OCI-LY1 (cell line): Measurements from ENCODE around the gene RUNDC1.

Source experiments
- H2AFZ ChIP-seq: fragments of 200-600 bp; sonication (generic), shearing (Covaris generic); 2 replicates; pipeline ENCODE4 v1.6.0; 2014; ENCODE audit warnings: antibody characterized with exemption, mild to moderate bottlenecking, low read length
- H3F3A ChIP-seq: fragments of 200-600 bp; sonication (generic), shearing (Covaris generic); 2 replicates; pipeline ENCODE4 v1.6.0; 2014; ENCODE audit warnings: mild to moderate bottlenecking, antibody characterized with exemption, low read length, moderate library complexity; ENCODE audit not compliant: insufficient read depth
- H3K27ac ChIP-seq: fragments of 200-600 bp; sonication (generic); 2 replicates; pipeline ENCODE4 v1.5.1; 2014; ENCODE audit warnings: low read length, mixed run types, mild to moderate bottlenecking, low read depth; ENCODE audit not compliant: poor library complexity, severe bottlenecking
- H3K27me3 ChIP-seq: fragments of 200-600 bp; sonication (generic); 2 replicates; pipeline ENCODE4 v1.6.0; 2014; ENCODE audit warnings: antibody characterized with exemption, mild to moderate bottlenecking, low read length, moderate library complexity; ENCODE audit not compliant: insufficient read depth
- H3K36me3 ChIP-seq: fragments of 200-600 bp; sonication (generic); 2 replicates; pipeline ENCODE4 v1.6.1; 2014; ENCODE audit warnings: mild to moderate bottlenecking, antibody characterized with exemption, low read length, moderate library complexity, mixed read lengths; ENCODE audit not compliant: insufficient read depth
- H3K4me1 ChIP-seq: fragments of 200-600 bp; sonication (generic); 2 replicates; pipeline ENCODE4 v1.5.1; 2014; ENCODE audit warnings: mild to moderate bottlenecking, low read length, moderate library complexity; ENCODE audit not compliant: insufficient read depth, severe bottlenecking
- H3K4me2 ChIP-seq: fragments of 200-600 bp; sonication (generic), shearing (Covaris generic); 2 replicates; pipeline ENCODE4 v1.6.1; 2014; ENCODE audit warnings: low read length
- H3K4me3 ChIP-seq: fragments of 200-600 bp; sonication (generic); 2 replicates; pipeline ENCODE4 v1.5.1; 2014; ENCODE audit warnings: low read length, low read depth, mild to moderate bottlenecking, mixed read lengths; ENCODE audit not compliant: poor library complexity, severe bottlenecking
- H3K79me2 ChIP-seq: fragments of 200-600 bp; shearing (Covaris generic); 2 replicates; pipeline ENCODE4 v1.6.1; 2016; ENCODE audit warnings: mixed run types, low read length, mixed read lengths; ENCODE audit not compliant: insufficient read depth
- H3K9ac ChIP-seq: fragments of 200-600 bp; sonication (generic), shearing (Covaris generic); 2 replicates; pipeline ENCODE4 v1.6.1; 2014; ENCODE audit warnings: mild to moderate bottlenecking, low read length, mixed read lengths
- H3K9me2 ChIP-seq: fragments of 200-600 bp; sonication (generic), shearing (Covaris generic); 2 replicates; pipeline ENCODE4 v1.6.1; 2014; ENCODE audit warnings: low read depth, mild to moderate bottlenecking, low read length, mixed read lengths
- H3K9me3 ChIP-seq: fragments of 200-600 bp; shearing (Covaris generic); 2 replicates; pipeline ENCODE4 v1.6.1; 2014; ENCODE audit warnings: low read length, mixed read lengths
- H4K20me1 ChIP-seq: fragments of 200-600 bp; sonication (generic), shearing (Covaris generic); 2 replicates; pipeline ENCODE4 v1.6.0; 2016; ENCODE audit warnings: mild to moderate bottlenecking, low read length; ENCODE audit not compliant: insufficient read depth
- EZH2 ChIP-seq: fragments of 200-600 bp; sonication (generic), shearing (Covaris generic); IDR thresholded peaks from 2 replicates; pipeline ENCODE4 v1.8.0; 2017; ENCODE audit warnings: borderline replicate concordance, mixed run types, mild to moderate bottlenecking, antibody characterized with exemption, low read length, moderate library complexity, mixed read lengths
- TF ChIP-seq, protein P1 (sequence below): fragments of 200-600 bp; sonication (generic), shearing (Covaris generic); IDR thresholded peaks from 2 replicates; pipeline ENCODE4 v1.5.1; 2017; ENCODE audit warnings: mild to moderate bottlenecking, antibody characterized with exemption, low read length, moderate library complexity, mixed read lengths

The RUNDC1 gene

DNA sequence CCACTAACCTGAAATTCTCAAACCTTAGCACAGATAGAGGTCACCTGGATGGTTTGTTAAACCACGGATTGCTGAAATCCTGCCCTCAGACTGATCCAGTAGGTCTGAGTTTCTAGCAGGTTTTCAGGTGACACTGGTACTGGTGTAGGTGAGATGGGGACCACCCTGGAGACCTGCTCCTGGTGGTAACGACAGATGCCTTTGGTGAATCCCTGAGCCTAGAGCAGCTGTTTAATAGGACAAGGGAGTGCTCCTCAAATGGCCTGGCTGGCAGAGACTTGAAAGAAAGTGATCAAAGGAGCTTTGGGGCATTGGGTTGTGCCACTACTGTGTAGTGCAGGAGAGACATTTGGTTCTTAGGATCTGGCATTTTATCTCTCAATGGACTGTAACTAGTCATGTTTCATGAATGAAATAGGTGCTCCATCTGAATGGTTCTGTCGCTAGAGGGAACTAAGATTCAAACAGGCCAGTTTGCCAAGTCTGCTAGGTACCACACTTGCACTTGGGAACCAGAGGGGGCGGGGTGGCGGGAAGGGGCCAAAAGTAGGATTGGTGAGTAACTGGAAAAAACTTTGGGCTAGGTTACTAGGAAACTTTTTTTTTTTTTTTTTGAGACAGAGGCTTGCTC lies 23.3 kb downstream of the RUNDC1 start:
- H3K4me3 ChIP-seq = no peak overlapping the region
- no peak overlapping the region for H3K9ac ChIP-seq
- peaks cover 18% of the 10 kb centered on the region for H3K4me1 ChIP-seq
- H2AFZ ChIP-seq = no peak overlapping the region
- H3F3A ChIP-seq = peaks cover 6% of the 10 kb centered on the region; the same call in 1 of the 2 replicates
- no peaks in the 10 kb centered on the region for H4K20me1 ChIP-seq
- no peak overlapping the region for H3K4me2 ChIP-seq
- no peaks in the 10 kb centered on the region for H3K27me3 ChIP-seq
- TF ChIP-seq, protein P1, sequence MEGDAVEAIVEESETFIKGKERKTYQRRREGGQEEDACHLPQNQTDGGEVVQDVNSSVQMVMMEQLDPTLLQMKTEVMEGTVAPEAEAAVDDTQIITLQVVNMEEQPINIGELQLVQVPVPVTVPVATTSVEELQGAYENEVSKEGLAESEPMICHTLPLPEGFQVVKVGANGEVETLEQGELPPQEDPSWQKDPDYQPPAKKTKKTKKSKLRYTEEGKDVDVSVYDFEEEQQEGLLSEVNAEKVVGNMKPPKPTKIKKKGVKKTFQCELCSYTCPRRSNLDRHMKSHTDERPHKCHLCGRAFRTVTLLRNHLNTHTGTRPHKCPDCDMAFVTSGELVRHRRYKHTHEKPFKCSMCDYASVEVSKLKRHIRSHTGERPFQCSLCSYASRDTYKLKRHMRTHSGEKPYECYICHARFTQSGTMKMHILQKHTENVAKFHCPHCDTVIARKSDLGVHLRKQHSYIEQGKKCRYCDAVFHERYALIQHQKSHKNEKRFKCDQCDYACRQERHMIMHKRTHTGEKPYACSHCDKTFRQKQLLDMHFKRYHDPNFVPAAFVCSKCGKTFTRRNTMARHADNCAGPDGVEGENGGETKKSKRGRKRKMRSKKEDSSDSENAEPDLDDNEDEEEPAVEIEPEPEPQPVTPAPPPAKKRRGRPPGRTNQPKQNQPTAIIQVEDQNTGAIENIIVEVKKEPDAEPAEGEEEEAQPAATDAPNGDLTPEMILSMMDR = no peak
- no peak for TF ChIP-seq EZH2
- no peaks in the 10 kb centered on the region for H3K9me2 ChIP-seq
- H3K9me3 ChIP-seq = no peaks in the 10 kb centered on the region
- H3K79me2 ChIP-seq = peaks cover 16% of the 10 kb centered on the region
- peaks cover 62% of the 10 kb centered on the region for H3K36me3 ChIP-seq
- H3K27ac ChIP-seq = peak overlapping the region; percentile 35

DNA sequence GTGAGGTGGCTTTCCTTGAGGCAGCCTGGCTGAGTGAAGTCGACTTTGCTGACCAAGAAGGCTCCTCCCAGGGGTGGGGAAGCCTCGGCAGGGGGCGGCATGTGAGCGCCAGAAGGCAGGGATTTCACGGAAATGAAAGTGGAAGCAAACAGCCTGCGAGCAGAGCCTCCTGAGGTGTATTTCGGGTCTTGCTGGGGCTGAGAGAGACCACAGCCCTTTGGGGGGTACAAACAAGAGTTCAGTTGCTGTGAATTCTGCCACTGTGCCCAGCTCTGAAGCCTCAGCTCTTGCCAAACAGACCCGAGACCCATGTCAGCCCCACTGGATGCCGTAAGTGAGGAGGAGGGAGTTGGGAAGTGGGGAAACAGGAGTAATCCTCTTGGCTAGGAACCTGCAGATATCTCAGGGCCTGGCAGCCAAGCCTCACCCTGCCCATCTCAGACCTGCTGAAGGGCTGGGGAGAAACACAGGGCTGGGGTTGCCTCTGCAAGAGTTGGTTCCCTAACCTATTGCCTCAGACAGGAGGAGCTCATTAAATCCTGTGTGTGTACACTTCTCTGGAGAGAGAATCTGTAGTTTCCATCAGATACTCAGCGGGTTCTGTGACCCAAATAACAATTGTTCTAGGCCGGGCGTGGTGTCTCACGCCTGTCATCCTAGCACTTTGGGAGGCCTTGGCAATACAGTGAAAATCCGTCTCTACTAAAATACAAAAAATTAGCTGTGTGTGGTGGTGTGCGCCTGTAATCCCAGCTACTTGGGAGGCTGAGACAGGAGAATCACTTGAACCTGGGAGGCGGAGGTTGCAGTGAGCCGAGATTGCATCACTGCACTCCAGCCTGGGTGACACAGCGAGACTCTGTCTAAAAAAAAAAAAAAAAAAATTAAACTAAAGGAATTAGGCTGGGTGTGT lies 26.5 kb downstream of the RUNDC1 start, which contains the start of gene IFI35:
Gene IFI35, plus strand, starts transcription at position 146 of the 913 bp plus-strand sequence. Its CDS starts 164 bp downstream, at position 310.
- no peaks in the 10 kb centered on the region for H3K27me3 ChIP-seq
- peak within 1 kb of the TSS; percentile 55 for H3K27ac ChIP-seq
- 0 out of 2 replicates have a peak, but pooled peaks cover 6% of the 10 kb centered on the region for H3F3A ChIP-seq
- no peaks in the 10 kb centered on the region for H3K9me2 ChIP-seq
- no peak within 1 kb of the TSS for H2AFZ ChIP-seq
- H3K4me3 ChIP-seq = peak within 1 kb of the TSS; percentile 59
- H3K79me2 ChIP-seq = no peaks in the 10 kb centered on the region
- no peaks in the 10 kb centered on the region for H3K9me3 ChIP-seq
- TF ChIP-seq, protein P1 = peak; percentile 53; the same call in 1 of the 2 replicates
- TF ChIP-seq EZH2 = no peak
- H3K9ac ChIP-seq = peak within 1 kb of the TSS; percentile 65
- H4K20me1 ChIP-seq = no peaks in the 10 kb centered on the region
- peaks cover 5% of the 10 kb centered on the region for H3K4me1 ChIP-seq
- peak within 1 kb of the TSS; percentile 70 for H3K4me2 ChIP-seq
- H3K36me3 ChIP-seq = peaks cover 31% of the 10 kb centered on the region

DNA sequence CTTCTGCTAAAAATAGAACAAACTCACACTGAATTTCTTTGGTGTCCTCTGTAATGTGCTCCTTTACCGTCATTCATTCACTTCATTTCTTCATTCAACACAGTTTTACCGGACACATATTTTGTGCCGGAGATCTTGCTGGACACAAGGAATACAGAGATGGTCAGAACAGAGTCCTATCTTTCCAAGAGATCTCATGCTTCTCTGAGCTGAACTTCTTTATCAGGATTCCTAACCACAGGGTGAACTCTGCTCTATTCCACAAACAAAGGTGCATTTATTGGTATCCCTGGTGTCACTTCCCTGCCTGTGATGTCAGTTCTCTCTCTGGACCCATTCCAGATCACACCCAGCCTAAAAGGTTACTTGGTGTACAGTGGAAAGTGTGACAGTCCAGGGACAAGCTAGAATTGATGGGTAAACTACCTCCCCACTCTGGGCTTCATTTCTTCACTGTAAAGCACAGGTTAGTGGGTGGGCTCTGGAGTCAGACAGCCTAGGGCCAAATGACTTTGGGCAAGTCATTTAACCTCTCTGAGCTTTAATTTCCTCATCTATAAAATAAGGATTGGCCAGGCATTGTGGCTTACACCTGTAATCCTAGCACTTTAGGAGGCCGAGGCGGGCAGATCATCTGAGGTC lies 30.4 kb downstream of the RUNDC1 start:
- H3K79me2 ChIP-seq = no peaks in the 10 kb centered on the region
- no peak overlapping the region for H2AFZ ChIP-seq
- H3K9me3 ChIP-seq = no peaks in the 10 kb centered on the region
- H3K4me2 ChIP-seq = no peak overlapping the region
- TF ChIP-seq EZH2 = no peak
- TF ChIP-seq, protein P1 = no peak
- peaks cover 4% of the 10 kb centered on the region; the same call in 1 of the 2 replicates for H3K36me3 ChIP-seq
- no peak overlapping the region for H3K4me3 ChIP-seq
- no peak overlapping the region for H3K9ac ChIP-seq
- no peak overlapping the region for H3K27ac ChIP-seq
- no peaks in the 10 kb centered on the region for H3F3A ChIP-seq
- H4K20me1 ChIP-seq = no peaks in the 10 kb centered on the region
- H3K4me1 ChIP-seq = peaks cover 5% of the 10 kb centered on the region
- H3K27me3 ChIP-seq = no peaks in the 10 kb centered on the region
- no peaks in the 10 kb centered on the region for H3K9me2 ChIP-seq
